HG03025 (cell line): ENCODE data around the gene CCDC159.
"Not testable (repeated sequence)": the region's sequence is repeated elsewhere in the genome, so short reads cannot be mapped to it uniquely, and the experiment has no call there.

Source experiments
- ATAC-seq: cut with Tn5 transposase; IDR thresholded peaks from one replicate; pipeline ENCODE4 v1.9.1; 2021; ENCODE audit warnings: mild to moderate bottlenecking, moderate library complexity; ENCODE audit not compliant: unreplicated experiment, low FRiP score

The CCDC159 gene, protein sequence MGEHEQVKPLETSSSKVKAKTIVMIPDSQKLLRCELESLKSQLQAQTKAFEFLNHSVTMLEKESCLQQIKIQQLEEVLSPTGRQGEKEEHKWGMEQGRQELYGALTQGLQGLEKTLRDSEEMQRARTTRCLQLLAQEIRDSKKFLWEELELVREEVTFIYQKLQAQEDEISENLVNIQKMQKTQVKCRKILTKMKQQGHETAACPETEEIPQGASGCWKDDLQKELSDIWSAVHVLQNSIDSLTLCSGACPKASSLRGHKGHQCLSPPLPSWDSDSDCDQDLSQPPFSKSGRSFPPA

DNA sequence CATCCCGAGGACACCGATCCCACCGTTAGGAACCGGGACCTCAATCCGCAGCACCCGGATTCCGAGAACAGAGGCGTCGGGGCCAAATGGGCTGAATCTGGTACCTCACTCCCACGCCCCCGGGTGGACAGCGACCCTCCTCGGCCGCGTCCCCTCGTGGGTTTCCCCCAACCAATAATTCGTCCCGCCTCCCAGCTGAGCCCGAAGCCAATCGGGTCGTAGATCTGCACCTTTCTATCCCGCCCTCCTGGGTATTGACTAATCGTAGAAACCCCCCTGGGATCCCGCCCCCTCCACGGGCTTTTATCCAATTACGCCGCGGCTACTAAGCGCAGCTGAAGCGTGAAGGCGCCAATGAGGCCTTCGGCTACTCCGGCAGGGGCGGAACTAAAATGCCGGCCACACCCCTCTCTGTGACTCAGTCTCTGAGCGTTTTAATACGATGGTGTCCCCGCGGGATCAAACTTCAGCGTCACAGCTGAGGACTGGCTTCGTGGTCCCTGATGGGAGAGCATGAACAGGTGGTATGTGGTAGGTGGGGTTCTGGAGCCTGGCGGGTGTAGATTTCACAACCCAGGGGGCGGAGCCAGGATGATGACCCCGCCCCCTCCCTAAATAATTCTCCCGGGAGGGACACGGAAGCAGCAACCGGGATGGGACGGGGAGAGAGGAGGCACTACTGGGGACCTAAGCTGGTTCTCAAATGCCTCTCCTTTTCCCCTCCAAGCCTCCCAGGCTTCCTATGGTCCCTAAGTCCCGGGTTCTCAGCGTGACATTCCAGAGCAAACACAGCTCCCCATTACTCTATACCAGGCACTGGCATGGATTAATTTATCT, at the start of gene CCDC159, which contains the start of gene TMEM205:
CCDC159 (plus strand) TSS at position 416 of the 837 bp plus-strand sequence; CDS start at position 504, 88 bp downstream.
TMEM205 (minus strand) TSS at position 165 of the 837 bp plus-strand sequence. CDS start 649 bp downstream, outside the sequence.
- peak; percentile 91 for ATAC-seq

DNA sequence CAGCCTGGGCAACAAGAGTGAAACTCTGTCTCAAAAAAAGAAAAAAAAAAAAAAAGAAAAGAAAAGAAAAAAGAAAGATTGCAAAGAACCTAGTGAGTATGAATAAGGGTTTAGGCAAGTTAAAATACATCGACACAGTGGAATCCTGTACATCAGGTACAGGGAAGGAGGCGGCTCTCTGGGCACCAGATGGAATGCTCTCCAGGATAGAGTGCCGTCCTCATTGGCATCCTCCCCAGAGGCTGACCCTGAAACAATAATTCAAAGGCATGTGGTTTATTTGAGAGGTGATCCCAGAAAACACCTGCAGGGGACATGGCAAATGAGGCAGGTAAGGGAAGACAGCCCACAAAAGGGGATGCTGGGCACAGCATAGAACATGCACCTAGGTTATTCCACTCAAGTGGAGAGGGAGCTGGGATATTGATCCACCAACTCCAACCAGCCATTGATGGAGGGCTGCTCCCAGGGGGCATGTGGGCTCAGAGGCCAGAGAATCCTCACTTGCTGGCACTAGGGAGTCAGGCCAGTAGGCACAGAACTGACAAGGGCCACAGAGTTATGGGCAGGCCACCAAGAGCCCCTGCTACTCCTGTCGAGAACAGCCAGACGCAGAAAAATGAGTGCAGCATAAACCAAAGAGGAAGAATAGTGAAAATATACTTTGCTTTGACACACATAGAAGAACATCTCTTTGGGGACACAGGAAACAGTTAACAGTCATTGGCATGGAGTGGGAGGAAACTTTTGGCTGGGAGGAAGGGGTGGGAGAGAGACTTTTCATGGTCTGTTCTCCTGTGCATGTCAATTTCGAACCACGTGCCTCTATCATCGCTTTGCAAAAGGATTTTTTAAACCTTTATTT, 46.1 kb upstream of the CCDC159 start:
- ATAC-seq = no peak

DNA sequence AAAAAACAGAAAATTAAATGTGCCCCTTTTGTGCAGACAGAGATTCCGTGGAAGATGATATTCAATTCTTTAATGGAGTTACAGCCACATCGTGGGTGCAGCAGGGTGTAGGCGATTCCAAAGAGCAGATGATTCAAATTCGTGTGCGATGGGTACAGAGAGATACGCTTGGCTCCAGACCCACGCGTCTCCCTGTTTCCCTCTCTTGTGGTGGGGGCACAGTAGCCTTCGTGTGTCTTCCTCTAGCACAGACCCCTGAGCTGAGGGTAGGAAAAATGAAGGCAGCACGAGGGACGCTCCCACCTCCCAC, 45.6 kb upstream of the CCDC159 start:
- ATAC-seq = no peak

DNA sequence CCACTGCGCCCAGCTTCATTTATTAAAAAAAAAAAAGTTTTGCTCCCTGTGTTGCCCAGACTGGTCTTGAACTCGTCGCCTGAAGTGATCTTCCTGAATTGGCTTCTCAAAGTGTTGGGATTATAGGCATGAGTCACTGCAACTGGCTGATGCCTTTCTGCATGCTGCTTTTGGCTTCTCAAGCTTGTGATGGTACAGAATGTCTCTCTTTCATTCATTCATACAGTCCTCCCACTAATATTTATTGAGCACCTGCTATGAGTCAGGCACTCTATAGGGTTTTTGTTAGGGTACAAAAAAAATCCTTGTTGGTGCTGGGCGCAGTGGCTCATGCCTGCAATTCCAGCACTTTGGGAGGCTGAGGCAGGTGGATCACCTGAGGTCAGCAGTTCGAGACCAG, 41.4 kb upstream of the CCDC159 start:
- ATAC-seq = no peak

DNA sequence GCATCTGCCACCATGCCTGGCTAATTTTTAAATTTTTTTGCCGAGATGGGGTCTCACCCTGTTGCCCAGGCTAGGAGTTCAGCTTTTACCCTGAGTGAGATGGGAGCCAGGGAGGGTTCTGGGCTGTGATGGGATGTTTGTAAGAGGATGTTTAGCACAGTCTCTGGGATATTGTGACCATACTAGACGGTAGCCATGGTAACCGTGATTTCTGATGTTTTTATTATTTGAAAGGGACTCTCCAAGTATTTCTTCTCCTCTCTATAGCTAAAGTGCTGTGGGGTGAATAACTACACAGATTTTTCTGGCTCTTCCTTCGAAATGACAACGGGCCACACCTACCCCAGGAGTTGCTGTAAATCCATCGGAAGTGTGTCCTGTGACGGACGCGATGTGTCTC, 40.0 kb upstream of the CCDC159 start:
- ATAC-seq = no peak

DNA sequence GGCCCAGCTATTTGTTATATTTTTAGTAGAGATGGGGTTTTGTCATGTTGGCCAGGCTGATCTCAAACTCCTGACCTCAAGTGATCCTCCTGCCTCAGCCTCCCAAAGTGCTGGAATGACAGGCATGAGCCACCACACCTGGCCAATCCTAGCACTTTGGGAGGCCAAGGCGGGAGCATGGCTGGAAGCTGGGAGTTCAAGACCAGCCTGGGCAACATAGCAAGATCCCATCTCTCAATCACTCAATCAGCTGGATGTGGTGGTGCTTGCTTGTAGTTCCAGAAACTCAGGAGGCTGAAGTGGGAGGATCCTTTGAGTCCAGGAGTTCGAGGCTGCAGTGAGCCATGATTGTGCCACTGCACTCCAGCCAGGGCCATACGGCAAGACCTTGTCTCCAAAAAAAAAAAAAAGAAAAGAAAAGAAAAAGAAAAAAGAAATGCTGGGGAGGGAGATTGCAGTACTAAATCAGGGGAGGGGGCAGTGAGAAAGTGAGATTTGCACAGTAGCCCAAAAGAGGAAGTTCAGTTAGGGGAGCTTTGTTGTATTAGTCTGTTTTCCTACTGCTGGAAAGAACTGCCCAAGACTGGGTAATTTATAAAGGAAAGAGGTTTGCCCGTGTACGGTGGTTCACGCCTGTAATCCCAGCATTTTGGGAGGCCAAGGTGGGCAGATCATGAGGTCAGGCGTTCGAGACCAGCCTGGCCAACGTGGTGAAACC, 25.9 kb upstream of the CCDC159 start:
- ATAC-seq = not testable (repeated sequence)

DNA sequence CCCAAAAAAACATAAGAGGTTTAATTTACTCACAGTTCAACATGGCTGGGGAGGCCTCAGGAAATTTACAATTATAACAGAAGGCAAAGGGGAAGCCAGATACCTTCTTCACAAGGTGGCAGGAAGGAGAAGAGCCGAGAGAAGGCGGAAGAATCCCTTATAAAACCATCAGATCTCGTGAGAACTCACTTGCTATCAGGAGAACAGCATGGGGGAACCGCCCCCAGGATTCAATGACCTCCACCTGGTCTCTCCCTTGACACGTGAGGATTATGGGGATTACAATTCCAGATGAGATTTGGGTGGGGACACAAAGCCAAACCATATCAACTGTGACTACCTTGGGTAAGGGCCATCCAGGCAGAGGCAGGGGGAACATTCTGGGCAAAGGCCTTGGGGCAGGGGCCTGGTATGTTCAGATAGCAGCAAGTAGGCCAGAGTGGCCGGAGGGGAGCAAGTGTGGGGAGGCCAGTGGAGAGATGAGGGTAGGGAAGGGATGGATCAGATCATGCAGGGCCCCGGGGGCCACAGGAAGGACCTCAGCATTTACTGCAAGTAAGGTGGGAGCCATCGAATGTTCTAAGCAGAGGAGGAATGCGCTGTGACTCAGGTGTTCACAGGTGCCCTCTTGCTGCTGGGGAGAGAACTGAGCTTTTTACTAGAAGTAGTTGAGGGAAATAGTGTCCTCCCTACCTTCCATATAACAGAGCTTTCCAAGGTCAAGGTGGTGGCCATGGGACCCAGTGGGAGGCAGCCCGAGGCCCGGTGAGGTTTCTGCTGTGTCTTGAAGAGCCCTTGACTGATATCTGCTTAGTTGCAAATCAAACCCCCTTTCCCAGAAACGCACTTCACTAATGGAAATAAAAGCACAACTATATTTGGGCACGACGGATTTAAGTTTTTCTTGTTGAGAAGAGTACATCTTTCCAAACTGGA, 24.9 kb upstream of the CCDC159 start:
- no peak for ATAC-seq

DNA sequence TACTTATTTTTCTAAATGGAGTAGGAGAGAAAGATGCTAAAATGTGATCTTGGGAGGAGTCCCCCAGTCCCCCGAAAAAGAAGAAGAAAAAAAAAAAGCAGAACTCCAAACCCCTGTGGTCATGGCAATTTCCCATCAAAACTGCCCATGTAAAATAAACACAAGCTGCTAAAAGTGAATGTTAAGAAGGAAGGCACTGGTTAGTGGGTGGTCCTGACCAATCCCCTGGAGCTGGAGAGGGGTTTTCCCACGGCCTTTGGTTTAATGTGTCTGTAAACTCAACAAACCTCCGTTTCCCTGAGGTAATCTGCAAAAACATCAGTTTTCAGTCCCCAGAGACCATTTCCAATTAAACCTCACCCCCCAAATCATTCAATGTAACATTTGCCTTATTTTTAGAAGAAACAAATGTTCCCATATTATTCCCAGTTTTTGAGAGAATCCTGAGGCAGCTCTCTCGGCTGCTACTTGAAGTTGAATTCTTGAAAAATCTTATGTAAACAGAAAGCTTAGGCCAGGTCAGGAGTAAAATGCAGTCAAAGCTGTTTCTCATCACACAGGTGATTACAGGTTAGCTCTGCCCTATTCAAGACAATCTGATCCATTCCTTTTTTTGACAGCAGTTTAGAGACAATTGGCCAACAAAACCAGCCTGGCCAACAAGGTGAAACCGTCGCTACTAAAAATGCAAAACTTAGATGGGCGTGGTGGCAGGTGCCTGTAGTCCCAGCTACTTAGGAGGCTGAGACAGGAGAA, 23.9 kb upstream of the CCDC159 start:
- ATAC-seq = no peak

DNA sequence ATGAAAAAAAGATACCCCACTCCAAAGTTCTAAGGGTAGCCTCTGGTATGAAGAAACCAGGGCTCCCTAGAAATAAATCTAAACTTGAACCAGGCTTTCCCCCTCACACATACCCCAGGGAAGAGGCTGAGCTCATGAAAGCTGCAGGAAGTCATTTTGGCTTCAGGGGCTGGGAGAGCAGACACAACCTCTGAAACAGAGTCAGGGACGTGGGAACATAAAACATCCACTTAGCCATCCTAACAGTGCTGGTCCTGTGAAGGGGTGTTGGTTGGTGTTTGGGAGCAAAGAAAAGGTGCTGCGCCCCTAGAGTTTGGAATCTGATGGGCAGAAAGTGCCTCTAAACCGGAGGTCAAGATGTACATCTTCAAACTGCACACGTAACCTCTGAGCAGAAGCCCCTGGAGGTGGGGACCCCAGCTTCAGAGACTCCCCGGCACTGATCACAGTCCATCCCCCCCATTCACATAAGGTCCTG, 22.7 kb upstream of the CCDC159 start:
- no peak for ATAC-seq

DNA sequence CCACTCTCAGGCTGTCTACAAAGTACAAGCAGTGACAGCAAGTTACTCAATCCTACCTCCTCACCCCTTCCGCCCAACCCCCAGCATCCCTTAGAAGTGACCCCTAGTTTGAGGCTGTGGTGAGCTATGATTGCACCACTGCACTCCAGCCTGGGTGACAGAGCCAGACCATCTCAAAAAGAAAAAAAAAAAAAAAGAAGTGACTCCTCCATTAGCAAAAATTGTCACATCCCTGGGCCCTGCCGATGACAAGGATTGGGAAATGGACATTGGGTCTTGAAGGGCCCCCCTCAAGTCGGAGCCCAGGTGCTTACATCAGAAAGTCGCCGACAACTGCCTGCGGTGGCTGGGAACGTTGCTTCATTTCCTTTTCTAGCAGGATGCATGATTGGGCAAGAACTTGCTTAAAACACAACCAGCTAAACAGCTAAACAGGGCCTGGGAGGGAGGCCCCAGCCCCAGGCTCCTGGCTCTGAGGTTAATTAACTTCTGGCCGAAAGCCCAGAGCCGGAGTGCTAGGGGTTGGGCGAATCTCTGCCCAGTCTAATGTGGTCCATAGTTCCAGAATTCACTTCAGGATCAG, 22.1 kb upstream of the CCDC159 start:
- no peak for ATAC-seq

DNA sequence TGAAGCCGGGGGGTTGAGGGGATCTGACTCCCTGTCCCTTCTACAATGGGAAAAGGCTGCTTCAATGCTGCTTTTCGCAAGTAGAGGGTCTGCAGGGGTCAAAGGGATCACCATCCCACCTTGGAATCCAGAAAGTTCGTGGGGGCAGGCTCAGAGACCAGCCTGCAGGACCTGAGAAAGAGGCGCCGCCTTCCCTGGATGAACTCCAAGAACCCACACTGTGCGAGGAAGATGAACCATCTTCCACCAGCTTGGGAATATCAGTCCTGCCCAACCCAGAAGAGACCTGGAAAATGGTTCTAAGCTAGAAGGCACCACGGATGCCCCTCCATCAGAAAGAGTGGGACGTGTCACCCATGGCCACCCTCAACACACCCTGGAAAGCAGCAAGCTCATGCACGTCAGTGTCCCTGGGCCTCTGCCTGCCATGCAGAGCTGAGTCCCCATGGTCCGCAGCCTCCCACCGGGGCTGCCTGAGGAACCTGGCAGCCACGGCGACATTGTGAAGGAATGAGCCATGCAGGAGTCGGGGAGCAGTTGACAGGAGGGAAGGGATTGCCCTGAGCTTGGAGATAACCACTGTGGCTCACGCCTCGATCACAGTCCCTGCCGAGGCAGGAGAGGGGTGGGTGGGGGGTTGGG, 21.4 kb upstream of the CCDC159 start:
- no peak for ATAC-seq

DNA sequence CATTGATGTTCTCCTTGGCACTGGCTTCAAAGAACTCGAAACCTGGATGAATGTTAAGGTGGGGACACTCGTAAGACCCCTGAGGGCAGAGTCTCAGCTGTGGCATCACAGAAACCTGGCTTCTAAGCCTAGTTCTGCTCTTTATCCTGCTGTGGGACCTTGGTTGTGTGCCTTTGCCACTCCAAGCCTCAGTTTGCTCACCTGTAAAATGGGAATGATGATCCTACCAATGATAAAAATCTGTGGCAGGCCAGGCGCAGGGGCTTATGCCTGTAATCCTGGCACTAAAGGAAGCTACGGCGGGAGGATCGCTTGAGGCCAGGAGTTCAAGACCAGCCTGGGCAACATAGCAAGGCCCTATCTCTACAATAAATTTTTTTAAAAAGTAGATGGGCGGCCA, 20.8 kb upstream of the CCDC159 start:
- no peak for ATAC-seq

DNA sequence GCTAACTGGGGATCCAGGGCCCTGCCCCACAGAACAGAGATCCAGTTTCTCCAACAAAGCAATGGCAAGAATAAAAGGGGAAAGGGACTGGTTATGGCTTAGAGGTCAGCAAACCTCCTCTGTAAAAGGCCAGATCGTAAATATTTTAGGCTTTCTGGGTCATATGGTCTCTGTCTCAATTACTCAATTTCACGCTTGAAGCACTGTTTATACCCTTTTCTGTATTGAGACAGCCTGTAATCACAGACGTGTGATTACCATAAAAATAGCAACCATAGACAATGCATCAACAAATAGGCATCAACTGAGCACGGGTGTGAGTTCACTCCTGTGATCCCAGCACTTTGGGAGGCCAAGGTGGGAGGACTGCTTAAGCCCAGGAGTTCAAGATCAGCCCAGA, 16.2 kb upstream of the CCDC159 start:
- no peak for ATAC-seq

DNA sequence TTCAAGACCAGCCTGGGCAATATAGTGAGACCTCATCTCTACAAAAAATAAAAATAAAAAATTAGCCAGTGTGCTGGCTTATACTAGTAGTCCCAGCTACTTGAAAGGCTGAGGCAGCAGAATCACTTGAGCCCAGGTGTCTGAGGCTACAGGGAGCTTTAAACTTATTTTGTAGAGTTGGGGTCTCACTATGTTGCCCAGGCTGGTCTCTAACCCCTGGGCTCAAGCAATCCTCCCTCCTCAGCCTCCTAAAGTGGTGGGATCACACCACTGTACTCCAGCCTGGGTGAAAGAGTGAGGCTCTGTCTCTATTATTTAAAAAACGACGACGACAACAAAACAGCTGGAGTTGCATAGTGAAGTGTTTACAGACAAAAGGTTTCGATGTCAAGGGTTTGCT, 14.8 kb upstream of the CCDC159 start:
- ATAC-seq = no peak

DNA sequence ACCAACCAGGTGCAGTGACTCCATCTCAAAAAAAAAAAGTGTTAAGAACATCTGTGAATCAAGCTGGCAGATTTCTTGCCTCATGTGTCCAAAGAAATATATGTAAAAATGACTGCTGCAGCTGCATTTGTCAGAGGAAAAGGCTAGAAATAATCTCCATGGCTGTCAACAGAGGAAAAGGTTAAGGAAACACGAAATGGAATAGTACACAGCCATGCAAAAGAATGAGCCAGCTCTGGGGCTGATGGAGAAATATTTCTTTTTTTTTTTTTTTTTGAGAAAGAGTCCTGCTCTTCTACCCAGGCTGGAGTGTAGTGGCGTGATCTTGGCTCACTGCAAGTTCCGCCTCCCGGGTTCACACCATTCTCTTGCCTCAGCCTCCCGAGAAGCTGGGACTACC, 13.5 kb upstream of the CCDC159 start:
- no peak for ATAC-seq

DNA sequence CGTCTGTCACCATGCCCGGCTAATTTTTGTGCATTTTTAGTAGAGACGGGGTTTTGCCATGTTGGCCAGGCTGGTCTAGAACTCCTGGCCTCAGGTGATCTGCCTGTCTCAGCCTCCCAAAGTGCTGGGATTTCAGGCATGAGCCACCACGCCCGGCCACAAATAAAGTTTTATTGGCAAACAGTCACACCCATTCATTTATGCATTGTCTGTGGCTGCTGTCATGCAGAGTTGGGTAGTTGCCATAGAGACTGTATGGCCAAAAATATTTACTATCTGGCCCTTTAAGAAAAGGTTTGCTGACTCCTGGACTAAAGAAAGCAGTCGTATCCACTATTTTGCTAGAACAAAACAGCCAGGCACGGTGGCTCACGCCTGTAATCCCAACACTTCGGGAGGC, 12.5 kb upstream of the CCDC159 start:
- ATAC-seq = not testable (repeated sequence)

DNA sequence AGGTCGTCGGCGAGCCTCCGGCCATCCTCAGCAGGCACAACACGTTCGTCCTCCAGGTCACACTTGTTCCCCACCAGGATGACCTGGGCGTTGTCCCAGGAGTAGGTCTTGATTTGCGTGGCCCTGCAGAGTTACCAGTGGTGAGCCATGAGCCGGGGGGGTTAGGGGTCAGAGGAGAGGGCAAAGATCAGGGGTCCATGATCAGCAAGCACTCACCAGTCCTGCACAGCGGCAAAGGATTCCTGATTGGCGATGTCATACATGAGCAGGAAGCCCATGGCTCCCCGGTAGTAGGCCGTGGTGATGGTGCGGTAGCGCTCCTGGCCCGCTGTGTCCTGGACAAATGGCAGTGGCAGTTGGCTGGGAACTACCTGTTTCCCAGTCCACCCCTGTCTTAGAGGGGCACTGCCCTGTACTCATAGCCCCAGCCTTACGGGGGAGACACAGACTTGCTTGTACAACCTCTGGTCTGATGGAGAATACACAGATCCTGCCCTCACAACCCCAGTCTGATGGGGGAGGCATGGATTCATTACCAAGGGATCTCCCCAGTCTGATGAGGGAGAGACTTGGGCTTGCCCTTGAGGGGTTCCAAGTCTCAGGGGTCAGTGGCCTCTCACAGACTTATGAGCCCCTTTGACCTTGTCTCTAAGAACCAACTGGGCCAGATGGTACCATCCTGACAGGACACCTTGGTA, 10.7 kb upstream of the CCDC159 start:
- no peak for ATAC-seq
